Spleen (tissue), 7 donors: ENCODE data around the gene C1QTNF2.

ENCODE experiments used
- CTCF ChIP-seq, 11 experiments: fragments of 200-600 bp in 7 of 11; fragments of 450-650 bp in 4 of 11; sonication (generic) in 4 of 11; IDR thresholded peaks in 8 of 11; conservative IDR thresholded peaks in 3 of 11; 1 replicate in 7 of 11; 2 replicates in 4 of 11; pipeline versions ENCODE4 v1.4.0 to v1.8.0; 2016 to 2021; ENCODE audit warnings: antibody characterized with exemption in 11 of 11, inconsistent platforms in 4 of 11, mild to moderate bottlenecking in 1 of 11
- POLR2A ChIP-seq, 3 donors: fragments of 450-650 bp; IDR thresholded peaks; one replicate each; pipeline ENCODE4 v1.5.1; 2017; ENCODE audit warnings: antibody characterized with exemption in 3 of 3, mild to moderate bottlenecking in 1 of 3
- donor health status: DM: no; HTN: no; CAD: no; lungs with moderate emphysema.
- donor health status: DM: no; HTN: no; CAD: no.
- donor health status: DM: no; HTN: no; CAD: no.

GRCh38 chr5:160398806-160399205 lies 28.4 kb upstream of the C1QTNF2 start:
- TF ChIP-seq CTCF (IDR thresholded peaks at IDR 0.05 in 8 of 11, conservative IDR thresholded peaks at IDR 0.05 in 3 of 11) (no peak), POLR2A (IDR thresholded peaks at IDR 0.05) (no peak)
